ENCODE measurements around the gene TFF2.
A peak's percentile ranks its signal among the peaks of the same experiment; 100 is the strongest.

TFF2 gene

GRCh38 chr21:42305707-42306147 lies 45.1 kb downstream of the TFF2 start:
- no peak for DNase-seq (ENCODE audit: low spot score)

DNA sequence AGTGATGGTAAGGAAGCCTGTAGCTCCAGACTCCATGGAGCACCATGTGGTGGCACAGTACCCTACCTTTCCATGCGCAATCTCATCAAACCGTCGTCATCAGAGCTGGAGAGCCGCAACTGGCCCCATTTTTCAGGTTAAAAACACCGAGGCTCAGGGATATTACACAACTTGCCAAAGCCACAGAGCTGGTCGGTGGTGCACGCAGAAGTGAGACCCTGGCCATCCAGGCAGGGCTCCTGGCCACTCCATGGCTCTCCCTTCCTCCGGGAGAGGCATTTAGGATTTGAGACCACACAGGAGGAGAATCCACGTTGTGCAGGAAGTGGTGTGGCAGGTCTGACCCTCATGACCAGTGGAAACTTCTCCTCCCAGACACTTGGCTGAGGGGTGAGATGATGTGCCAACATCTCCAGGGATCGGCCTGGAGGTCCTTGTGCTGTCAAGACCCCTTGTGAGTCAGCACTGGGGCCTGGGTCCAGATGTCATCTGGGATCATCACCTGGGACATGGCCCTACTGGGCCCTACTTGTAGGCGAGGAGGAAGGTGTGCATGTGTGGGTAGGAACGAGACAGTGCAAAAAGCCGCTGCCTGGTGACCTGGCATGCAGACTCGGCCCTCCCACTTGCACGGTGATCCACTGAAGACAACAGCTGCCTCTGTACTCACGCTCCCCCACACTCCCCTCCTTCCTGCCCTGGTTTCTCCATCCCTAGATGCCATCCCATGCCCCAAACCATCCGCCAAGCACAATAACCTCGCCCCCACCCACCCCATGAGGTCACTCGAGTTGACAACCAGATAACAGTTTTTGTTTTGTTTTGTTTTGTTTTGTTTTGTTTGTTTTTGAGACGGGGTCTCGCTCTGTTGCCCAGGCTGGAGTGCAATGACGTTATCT lies 46.0 kb downstream of the TFF2 start:
- DNase-seq (ENCODE audit: low spot score) = no peak

DNA sequence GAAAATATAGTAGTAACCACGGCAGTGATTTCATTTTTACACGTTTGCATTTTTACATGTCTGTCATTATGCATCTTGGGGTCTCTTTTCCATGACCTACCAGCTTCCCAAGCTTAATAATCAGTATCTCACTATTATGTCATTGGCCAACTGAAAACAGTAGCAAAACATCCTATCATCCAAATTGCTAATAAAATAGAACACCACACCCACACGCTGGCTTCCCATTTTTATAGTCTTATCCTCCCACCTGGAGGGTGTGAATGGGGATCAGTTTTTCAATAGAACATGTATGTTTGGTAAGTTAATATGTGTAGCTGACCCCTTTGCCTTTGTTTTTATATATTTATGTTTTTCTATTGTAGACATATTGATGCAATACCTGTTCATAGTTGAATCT lies 47.4 kb downstream of the TFF2 start:
- DNase-seq (ENCODE audit: low spot score) = no peak

- no peak for DNase-seq (ENCODE audit: low spot score)
Measured at GRCh38 chr21:42302794-42303193, 48.0 kb downstream of the TFF2 start.

DNA sequence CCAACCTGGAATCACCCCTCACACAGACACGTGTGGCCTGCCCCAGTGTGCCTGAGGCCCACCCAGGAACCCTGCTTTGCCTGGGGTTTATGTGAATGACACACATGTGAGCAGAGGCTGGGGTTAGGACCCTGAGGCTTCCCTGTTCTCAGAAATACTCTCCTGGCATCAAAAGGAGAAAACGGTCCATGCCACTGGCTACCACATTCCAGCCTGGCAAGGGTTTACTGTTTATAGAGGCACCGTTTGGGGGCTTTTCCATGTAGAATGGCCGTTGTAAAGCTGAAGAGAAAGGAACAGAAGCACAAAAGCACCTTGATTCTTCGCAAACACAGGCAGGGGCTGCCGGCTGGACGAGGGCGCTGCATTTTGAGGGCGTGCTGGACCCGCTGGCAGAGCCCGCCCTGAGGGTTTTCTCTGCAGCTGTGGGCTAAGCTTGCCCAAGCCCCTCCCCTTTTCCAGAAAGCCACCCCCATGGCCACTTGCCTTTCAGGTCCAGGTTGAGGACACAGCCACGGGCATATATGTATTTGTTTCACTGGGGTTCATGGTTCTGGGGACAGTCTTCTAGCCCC lies 48.6 kb downstream of the TFF2 start:
- no peak for DNase-seq (ENCODE audit: low spot score)

- DNase-seq (ENCODE audit: low spot score) = no peak
Measured at GRCh38 chr21:42301371-42302075, 49.3 kb downstream of the TFF2 start.

GRCh38 chr21:42300956-42301355 lies 49.8 kb downstream of the TFF2 start:
- no peak for DNase-seq (ENCODE audit: low spot score)

- no peak for DNase-seq (ENCODE audit: low spot score)
Measured at GRCh38 chr21:42300045-42300583, 50.7 kb downstream of the TFF2 start.

- DNase-seq (ENCODE audit: low spot score) = peak; percentile 5
Measured at GRCh38 chr21:42299324-42300044, 51.3 kb downstream of the TFF2 start.

GRCh38 chr21:42298657-42299056 lies 52.1 kb downstream of the TFF2 start:
- DNase-seq (ENCODE audit: low spot score) = no peak

- peak; percentile 53 for DNase-seq (ENCODE audit: low spot score)
Measured at GRCh38 chr21:42298237-42298636, 52.6 kb downstream of the TFF2 start.

GRCh38 chr21:42297377-42297776 lies 53.4 kb downstream of the TFF2 start:
- no peak for DNase-seq (ENCODE audit: low spot score)

GRCh38 chr21:42296501-42296900 lies 54.3 kb downstream of the TFF2 start:
- DNase-seq (ENCODE audit: low spot score) = no peak
